ENCODE measurements around the gene PSMD6.
A peak's percentile ranks its signal among the peaks of the same experiment; 100 is the strongest.

The PSMD6 gene

DNA sequence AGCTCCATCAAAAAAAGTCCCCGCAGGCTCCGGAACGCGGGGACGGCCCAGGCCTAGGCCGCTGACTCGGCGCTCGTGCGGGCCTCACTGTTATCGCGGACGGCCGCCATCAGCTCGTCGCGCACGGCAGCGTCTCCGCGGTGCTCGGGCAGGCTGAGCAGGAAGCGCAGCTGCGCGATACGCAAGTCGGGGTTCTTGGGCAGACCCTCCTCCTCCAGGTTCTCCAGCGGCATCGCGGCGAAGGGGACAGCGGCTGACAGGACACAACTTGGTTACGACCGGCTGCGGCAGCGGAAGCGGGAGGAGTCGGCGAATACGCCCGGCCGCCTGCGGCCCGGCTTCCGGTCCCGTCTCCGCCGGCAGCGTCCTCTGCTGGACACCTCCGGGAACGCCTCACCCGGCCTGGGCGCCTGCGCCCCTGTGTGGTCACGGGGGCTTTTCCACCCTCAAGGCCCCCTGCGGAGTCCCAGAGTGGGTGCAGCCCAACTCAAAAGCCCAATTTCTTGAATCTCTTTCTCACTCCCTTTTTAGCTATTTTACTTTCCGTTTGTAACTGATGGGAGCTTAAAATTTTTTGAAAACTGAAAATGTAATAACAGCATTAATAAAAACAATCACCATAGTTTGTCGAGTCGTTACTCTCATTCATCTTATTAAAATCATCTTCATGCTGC is at the start of gene PSMD6:
TSS of gene PSMD6 (minus strand) at position 308 of the 674 bp plus-strand sequence. CDS start at position 233, 75 bp downstream.
- DNase-seq = peak; percentile 85 to 87

DNA sequence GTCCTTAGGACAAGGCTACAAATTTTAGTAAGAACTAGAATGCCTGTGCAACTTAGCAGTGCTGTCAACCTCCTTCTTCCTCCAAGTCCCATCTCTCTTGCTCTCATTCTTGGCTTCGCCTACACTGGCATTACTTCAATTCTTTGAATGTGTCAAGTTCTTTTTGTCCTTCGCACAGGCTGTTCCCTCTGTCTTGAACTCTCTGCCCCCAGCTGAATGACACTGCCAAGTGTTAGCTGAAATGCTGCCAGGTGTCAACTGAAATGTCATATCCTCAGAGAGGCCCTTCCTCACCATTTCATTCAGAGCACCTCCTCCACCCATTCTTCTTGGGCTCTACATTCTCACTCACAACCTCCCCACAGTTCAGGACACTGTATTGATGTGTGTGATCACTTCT is 48.8 kb upstream of the PSMD6 start:
- no peak for DNase-seq

DNA sequence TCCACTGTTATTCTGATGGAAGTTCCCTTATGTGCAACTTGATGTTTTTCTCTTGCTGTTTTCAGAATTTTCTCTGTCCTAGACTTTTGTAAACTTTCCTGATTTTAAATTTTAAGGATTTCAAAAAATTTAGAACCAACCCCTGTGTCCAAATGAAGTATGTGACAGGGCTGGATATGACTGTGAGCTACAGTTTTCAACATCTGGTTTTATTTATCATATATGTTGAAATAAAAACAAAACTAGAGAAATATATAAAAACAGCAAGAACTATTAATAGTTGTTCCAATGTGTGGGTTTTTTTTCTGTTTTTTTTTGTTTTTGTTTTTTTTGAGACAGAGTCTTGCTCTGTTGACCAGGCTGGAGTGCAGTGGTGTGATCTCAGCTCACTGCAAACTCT is 47.4 kb upstream of the PSMD6 start:
- DNase-seq = no peak

DNA sequence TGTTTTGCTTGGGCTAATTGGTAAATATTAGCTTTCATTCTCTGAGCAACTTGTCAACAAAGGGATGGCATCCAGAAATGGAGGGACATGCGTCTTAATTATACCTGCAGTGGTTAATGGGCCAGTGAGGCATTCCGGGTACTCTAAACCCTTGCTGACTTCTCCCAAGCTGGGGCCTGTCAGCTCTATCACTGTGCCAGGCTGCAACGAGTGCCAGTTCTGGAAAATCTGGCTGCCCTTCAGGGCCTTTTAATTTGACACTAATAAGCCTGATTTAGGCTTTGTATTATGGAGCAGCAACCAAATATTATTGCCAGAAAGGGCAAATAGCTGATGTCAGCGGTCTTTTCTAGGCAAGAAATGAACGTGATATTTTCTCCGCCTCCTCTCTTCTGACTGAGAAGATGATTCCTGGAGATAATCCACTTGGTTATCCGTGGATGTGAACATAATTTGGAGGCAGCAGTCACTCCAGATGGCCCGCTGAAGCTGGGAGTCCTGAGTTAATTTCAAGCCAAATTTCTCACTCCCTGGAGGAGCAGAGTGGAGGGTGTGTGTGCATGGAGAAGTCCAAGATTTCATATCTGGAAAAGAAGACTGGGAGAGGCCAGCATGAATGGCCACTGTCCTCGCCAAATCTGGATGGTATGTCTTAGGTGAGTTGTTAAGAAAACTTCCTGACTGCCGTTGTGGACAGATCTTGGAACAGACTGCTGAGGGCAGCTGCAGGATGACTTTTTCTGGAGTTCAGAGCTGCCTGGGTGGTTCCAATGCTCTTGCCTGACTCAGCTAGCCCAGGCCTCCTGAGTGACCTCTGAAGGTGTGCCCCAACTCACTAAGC is 44.4 kb upstream of the PSMD6 start:
- no peak for DNase-seq

DNA sequence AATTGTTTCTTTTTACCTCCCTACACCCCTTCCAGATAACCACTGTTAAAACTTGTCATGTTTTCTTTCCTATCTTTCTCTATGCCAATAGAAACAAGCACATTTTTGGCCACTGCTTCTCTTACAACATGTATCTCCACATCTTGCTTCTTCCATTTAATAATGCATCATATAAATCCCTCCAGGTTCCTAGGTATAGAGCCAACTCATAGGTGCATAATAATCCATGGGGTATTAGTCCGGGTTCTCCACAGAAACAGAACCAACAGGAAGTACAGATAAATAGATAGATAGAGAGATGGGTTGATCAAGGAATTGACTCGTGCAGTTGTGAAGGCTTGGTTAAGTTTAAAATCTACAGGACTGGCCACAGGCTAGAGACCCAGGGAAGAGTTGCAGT is 41.5 kb upstream of the PSMD6 start:
- no peak for DNase-seq

DNA sequence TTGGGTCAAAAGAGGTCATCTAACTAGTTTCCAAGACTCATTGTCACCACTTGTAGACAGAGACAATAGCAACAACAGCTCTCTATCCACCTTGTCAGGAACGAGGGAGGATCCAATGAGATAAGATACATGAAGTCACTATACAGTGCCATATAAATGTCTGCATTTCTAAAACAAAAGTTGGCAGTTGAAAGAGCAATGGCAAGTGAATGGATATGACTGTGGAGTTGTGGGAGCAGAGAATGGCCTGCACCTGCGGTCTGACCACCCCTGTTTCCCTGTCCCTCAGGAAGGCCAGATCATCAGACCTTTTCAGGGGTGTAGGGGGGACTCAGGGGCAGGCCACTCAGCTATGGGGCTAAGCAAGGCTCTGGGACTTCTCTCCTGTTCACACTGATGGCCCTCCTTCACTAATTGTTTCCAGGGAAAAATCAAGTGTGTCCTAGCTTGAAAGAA is 40.7 kb upstream of the PSMD6 start:
- no peak for DNase-seq

DNA sequence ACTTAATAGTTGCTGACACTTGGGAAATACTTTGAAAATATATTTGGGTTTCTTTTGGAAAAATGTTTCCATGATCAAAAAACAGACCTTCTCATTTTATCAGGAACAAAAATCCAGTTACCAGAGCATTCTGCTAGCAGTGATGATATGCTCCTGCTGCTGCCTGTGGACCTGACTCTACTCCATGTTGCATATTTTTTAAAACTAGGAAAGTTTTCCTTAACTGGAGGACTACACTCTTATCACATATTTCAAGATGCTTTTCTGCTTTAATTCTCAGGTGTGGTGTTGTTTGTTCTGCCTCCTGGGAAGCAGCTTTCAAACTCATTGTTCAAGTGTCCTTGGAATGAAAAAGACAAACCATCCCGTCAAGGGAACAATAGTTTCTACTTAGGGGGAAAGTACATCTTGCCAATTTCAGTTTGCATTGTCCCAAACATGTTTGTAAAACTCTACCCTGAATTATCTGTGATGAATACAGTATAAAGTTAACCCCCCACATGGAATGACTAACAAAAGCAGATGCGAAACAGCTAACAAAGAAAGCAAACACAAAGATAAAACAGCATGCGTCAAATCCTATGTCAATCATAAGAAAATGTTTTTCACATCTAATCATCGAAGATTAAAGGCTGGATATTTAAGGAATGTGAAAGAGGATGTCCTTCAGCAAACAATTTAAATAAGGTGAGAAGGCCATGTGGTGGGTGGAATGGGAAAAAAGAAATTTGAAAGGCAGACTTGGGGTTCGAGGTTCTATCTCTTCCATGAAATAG is 40.1 kb upstream of the PSMD6 start:
- no peak for DNase-seq

DNA sequence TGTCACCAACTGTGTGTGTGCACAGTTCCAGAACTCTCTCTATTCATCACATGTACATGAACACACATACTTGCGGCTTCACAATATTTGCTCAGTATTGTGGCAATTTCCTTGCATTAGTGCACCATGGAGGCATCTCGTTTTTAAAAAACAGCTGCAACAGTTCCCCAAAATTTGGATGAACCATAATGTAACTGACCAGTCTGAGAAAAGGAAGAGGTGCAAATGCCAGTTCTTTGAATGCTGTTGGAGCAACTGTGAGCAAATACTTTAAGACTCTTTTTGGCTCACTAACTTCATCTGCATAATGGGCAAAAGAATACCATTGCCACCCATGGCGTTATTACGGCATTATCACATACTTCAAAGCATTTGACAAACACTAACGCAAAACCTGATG is 38.3 kb upstream of the PSMD6 start:
- no peak for DNase-seq

DNA sequence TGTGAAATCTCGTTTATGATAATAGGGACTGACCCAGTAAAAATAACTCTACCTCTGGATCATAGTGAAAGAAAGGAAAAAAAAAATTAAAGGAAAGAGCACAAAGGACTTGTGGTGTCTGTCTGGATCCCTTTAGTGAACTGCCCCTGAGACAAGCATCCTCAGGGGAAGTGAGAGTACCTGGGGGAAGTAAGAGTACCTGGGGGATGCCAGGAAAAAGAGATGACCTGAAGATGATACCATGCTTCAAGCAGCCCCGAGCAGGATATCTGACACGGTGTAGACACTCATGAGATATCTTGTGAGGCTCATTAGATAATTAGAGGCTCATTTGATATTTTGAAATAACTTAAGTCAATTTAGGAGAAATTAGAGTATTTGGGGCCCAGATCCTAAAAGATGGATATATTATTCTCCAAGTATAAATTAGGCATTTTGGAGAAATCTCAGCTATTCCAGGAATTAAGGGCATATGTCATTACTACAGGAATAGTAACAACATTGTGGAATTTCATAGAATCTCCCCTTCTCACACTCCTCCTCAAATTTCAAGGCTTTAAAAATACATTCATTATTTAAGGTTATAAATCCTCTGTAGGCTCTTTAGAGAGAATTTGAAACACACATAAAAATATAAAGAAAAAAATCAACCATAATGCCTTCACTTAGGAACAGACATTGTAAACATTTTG is 36.3 kb upstream of the PSMD6 start:
- DNase-seq = no peak

DNA sequence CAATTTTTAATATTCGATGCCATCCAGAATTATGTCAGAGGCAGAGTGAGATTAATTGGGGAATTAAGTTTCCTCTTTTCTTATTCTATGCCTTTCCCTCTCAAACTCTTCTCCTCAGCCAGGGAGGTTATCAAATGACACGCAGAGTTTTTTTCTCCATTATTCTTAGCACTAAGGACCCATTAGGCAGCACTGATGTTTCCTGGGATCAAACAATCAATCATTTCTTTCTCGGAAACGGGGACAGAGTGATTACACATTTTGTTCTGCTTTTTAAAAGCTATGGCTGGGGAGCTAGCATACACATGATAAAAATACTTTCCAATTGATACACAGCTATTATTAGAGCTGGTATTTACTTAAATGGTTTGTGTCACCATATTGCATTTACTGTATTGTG is 35.3 kb upstream of the PSMD6 start:
- no peak for DNase-seq

DNA sequence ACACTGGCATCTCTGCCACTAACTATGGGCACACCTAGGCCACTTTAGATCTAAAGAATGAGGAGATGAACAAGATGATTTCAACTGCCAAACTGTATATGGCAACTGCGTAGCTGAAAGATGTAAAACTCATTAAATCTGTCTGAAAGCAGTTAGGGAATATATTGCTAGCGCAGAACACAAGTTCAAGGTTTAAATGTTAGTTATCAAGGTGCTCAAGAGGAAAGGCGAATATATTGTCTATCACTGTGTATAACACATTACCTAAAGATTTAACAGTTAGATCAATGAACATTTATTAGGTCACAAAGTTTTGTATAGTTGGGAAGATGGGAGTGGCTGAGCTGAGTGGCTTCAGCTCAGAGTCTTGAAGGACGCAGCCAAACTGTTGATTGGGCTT is 33.9 kb upstream of the PSMD6 start:
- DNase-seq = no peak

DNA sequence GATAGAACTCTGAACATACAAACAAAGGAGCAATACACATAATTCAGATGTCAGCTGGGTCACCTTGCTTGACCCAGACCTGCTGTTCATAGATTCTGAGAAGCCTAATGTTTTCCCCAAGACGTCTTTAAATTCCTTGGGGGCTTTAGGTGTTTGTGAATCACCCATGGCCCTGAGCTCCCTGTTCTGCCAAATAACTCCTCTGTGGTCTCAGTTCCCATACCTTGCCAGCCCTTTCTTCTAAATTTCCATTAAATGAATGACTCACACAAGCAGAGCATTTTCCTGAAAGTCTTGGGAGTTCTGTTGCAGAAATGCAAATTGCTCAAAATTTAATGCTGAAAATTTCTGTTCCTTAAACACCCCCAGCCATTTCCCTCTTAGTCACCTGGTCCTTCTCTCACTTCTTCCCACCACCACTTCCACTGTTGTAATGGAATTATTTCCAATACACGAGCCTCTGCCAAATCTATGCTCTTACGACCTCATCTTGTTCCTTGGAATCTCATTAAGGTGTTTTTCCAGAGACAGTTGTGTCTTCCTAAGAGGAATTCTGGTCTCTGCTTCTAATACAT is 33.4 kb upstream of the PSMD6 start:
- DNase-seq = no peak

DNA sequence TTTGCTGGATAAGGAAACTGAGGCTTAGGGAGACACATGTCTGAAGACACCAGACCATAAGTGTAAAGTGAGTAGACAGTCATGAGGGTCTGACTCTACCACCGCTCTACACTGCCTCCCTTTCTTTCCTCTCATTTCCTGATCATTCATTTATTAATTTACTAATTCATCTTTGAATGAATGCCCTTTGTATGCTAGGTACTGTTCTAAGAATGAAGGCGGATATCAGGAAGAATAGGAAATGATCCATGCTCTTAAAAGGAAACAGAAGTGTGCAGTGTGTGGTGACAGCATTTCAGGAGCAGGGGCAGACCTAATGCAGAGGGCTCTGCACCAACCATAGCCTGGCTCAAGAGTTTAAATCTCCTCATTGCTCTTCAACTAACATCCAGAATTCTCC is 31.8 kb upstream of the PSMD6 start:
- DNase-seq = no peak

DNA sequence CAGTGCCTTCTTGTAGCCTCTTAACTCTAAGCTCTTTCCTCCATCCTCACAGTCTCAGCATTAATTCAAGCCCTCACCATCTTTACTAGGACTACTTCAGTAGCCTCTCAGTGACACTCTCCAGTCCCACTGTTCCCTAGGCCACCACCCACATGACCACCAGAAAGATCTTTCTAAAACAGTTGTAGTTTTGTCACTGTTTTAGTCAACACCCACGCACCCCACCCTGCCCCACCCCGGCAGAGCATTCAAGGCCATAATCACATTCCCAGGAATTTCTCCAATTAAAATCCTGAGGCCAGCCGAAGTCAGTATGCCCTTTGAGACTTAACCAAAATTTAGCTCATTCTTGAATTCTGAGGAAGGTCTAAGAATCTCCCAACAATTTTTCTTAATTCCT is 31.2 kb upstream of the PSMD6 start:
- no peak for DNase-seq

DNA sequence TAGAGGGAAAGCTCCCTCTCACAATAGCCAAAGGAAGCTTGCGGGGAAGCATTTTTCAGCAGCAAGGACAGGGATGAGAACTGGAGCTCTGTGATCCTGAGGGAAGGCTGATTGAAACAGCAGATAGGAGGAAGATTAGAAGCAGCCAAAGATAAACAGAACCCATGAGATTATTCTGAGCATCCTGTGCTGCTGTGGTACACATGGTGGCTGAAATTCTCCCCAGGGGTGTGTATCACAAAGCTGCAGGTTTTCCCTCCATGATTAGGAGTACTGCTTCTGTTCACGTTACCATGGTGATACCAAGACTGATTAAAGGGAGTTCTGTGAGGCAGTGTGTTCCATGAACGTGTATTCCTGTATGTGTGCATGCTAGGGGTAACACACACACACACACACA is 30.3 kb upstream of the PSMD6 start:
- DNase-seq = no peak

DNA sequence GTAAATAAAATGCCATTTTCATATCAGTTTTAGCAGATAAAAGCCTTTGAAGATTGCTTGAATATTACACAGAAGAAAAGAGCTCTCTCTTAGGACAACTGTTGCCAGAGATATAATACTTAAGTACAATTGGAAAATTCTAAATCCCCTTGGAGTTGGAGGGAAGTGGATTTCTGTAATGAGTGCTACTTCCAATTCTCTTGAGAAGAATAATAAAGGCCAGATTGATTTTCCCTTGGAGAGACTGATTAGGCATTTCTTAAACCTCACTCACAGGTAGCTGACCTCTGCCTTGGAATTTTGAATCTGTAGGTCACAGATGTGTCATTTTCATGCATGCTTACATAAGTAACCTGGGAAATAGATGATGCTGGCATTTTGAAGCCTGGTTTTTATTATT is 29.8 kb upstream of the PSMD6 start:
- no peak for DNase-seq

DNA sequence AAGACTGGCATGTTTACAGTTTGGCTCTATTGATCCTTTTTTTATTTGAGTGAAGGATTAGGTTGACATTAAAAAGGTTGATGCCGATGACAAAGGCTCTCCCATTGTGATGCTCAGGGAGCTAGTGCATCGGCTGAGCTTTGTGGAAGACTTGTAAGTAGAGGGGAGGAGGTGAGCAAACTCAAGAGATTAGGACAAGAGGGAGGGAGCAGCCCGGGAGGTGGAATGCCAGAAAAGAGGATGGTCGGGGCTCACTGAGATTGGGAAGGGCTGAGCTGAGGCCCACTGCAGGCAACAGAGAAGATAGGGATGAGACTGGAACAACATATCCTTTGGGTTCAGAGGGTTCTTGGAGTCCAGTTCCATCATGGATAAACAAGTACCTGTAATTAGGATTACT is 26.5 kb upstream of the PSMD6 start:
- no peak for DNase-seq

DNA sequence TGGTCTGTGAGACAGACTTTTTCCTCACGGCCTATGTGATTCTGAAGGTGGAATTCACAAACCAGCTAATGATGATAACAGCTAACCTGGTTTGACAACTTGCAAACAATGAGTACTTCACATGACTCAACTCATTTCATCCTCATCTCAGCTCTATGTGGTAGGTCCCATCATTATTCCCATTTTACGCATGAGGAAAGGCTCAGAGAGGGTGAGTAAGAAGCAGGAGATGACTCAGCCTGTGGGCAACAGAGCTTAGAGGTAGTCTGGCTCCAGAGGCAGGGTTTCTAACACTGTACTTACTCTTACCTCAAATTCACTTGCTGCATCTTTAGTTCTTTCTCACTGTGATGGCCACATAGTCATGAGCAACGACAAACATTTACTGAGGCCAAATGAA is 25.8 kb upstream of the PSMD6 start:
- DNase-seq = no peak

DNA sequence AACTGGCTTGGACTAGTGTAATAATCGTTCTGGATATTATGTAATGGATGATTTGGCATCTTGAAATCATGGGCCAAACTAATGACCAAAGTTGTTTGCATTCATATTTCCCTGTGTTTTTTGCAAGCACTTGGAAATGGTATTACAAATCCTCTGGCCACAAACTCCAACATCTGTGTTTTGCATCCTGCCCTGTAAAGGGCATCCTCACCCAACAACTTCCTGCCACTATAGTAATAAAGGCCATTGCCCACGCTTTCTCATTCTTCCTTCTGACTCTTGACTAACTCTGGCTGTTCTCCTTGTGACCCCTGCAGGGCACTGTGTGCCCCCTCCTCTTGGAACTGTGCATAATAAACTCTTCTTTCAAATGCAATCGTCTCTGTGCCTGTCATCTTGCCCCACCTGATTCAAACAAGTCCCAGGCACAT is 25.4 kb upstream of the PSMD6 start:
- peak; percentile 97 for DNase-seq

DNA sequence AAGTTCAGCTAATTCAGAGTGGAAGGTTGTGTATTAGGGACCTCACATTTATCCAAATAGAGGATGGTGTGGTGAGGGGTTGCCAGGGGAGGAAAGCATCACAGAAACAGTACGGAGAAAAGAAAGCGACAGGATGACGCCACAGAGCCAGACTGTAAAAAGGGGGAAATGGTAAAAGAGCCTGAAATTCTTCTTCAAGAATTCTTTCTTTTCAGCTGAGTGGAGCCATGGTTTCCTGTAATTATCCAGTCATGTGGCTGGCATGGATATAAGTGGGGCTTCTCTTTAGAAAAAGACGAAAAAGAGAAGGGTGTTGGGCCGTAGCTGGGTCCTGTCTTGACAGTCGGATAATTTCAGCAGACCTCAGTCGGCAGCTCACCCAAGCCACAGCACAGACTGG is 24.5 kb upstream of the PSMD6 start:
- no peak for DNase-seq

DNA sequence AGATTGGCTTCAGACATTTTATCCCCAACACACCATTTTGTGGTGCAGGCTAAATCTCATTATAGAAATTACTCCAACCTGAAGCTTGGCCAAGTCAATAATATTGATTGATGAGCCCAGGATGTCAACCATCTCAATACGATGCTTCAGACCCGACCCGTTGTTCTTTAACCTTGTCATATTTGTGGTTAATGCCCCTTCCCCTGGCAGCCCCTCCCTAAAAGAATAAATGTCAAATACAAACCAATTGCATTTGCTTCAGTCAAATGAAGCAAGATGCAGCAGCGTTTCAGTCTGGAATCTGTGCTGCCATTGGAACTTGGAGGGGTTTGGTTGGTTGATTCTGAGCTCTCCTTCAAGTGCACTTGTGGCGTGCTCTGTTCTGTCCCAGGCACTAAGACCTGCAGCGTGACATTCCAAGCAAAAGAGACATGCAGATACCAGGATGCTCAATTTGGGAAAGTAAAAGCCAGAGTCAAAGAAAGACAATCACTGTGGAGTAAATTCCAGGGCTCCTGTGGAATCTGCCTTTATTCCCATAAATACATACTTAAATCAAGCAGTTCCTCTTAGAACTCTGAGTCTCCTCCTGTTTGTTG is 23.8 kb upstream of the PSMD6 start:
- DNase-seq = no peak

DNA sequence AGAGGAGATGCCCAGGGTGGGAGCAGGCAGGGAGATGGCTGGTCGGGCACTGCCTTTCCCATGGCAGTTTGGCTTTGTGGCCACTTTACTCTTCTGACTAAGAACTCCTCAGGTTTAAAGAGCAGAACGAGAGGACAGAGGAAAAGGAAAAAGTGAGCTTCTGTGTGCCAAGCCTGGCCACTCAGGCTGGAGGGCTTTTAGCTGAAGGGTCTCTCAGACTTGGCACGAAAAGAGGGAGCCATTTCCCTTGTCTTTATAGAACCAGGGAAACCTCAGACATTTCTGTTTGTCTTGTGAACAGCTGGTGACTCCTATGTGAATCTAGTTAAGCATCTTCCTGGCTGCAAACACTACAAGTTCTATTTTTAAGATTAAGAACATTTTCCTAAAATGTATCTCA is 23.3 kb upstream of the PSMD6 start:
- DNase-seq = no peak
